Liver (tissue), 9 donors: ENCODE data around the gene ACTL8. TPM values are rescaled to one million over a fixed set of nuclear protein-coding genes. Genes with fewer than 3 reads are reported as not detected.

Source experiments
- DNase-seq: peaks from one replicate; pipeline ENCODE4 v3.0.0-alpha.2; 2017; ENCODE audit warnings: low spot score
- H3K27ac ChIP-seq, 2 donors: one replicate each; pipeline ENCODE4 v1.7.0; 2013; ENCODE audit warnings: inconsistent platforms in 2 of 2, low read length in 2 of 2, control low read depth in 1 of 2, low read depth in 1 of 2, mild to moderate bottlenecking in 1 of 2
- H3K27me3 ChIP-seq, 4 donors: one replicate each; pipeline versions ENCODE4 v1.6.1 to v1.7.0; 2013; ENCODE audit warnings: low read length in 3 of 4, inconsistent platforms in 1 of 4, mild to moderate bottlenecking in 1 of 4, moderate library complexity in 1 of 4; ENCODE audit not compliant: control insufficient read depth in 4 of 4, insufficient read depth in 4 of 4
- H3K36me3 ChIP-seq, 4 donors: one replicate each; pipeline versions ENCODE4 v1.6.1 to v1.7.0; 2013; ENCODE audit warnings: low read length in 3 of 4, mild to moderate bottlenecking in 3 of 4, low read depth in 1 of 4, moderate library complexity in 1 of 4; ENCODE audit not compliant: control insufficient read depth in 4 of 4, insufficient read depth in 3 of 4
- H3K4me1 ChIP-seq, 4 donors: one replicate each; pipeline versions ENCODE4 v1.6.1 to v1.7.0; 2013; ENCODE audit warnings: low read length in 3 of 4, mild to moderate bottlenecking in 3 of 4, moderate library complexity in 1 of 4; ENCODE audit not compliant: control insufficient read depth in 4 of 4, insufficient read depth in 4 of 4
- H3K4me3 ChIP-seq, 3 donors: one replicate each; pipeline versions ENCODE4 v1.6.1 to v1.7.0; 2013; ENCODE audit warnings: low read length in 3 of 3, control low read depth in 1 of 3, low read depth in 1 of 3, mild to moderate bottlenecking in 1 of 3
- H3K9ac ChIP-seq, 2 donors: one replicate each; pipeline ENCODE4 v1.7.0; 2013; ENCODE audit warnings: low read length in 2 of 2, mild to moderate bottlenecking in 2 of 2, moderate library complexity in 2 of 2, control low read depth in 1 of 2, low read depth in 1 of 2
- H3K9me3 ChIP-seq, 4 donors: one replicate each; pipeline versions ENCODE4 v1.6.1 to v1.7.0; 2013; ENCODE audit warnings: low read length in 3 of 4; ENCODE audit not compliant: control insufficient read depth in 4 of 4
- EGR1 ChIP-seq, 2 donors: IDR thresholded peaks; 2 replicates each; pipeline ENCODE4 v1.6.1; 2016 to 2018; ENCODE audit warnings: antibody characterized with exemption in 2 of 2, low read depth in 2 of 2
- FOXA1 ChIP-seq: IDR thresholded peaks from 2 replicates; pipeline ENCODE4 v1.6.1; 2016; ENCODE audit warnings: antibody characterized with exemption
- FOXA2 ChIP-seq: IDR thresholded peaks from 2 replicates; pipeline ENCODE4 v1.6.1; 2016; ENCODE audit warnings: antibody characterized with exemption
- GABPA ChIP-seq, 2 donors: IDR thresholded peaks in 1 of 2; conservative IDR thresholded peaks in 1 of 2; 2 replicates each; pipeline ENCODE4 v1.6.1; 2016; ENCODE audit warnings: antibody characterized with exemption in 2 of 2, mild to moderate bottlenecking in 1 of 2, moderate library complexity in 1 of 2
- HNF4A ChIP-seq, 2 donors: conservative IDR thresholded peaks; 2 replicates each; pipeline ENCODE4 v1.6.1; 2016; ENCODE audit warnings: antibody characterized with exemption in 2 of 2, mild to moderate bottlenecking in 2 of 2
- HNF4G ChIP-seq: IDR thresholded peaks from 2 replicates; pipeline ENCODE4 v1.6.1; 2016; ENCODE audit warnings: antibody characterized with exemption
- JUND ChIP-seq, 2 donors: IDR thresholded peaks; 2 replicates each; pipeline ENCODE4 v1.6.1; 2016; ENCODE audit warnings: antibody characterized with exemption in 2 of 2
- NR2F2 ChIP-seq: IDR thresholded peaks from 2 replicates; pipeline ENCODE4 v1.6.1; 2016; ENCODE audit warnings: antibody characterized with exemption
- RAD21 ChIP-seq, 2 donors: IDR thresholded peaks; 2 replicates each; pipeline ENCODE4 v1.6.1; 2016; ENCODE audit warnings: antibody characterized with exemption in 2 of 2, mild to moderate bottlenecking in 2 of 2
- REST ChIP-seq: IDR thresholded peaks from 2 replicates; pipeline ENCODE4 v1.6.1; 2016; ENCODE audit warnings: antibody characterized with exemption, mild to moderate bottlenecking
- RXRA ChIP-seq, 2 donors: IDR thresholded peaks; 2 replicates each; pipeline ENCODE4 v1.6.1; 2017 to 2018; ENCODE audit warnings: antibody characterized with exemption in 2 of 2, mild to moderate bottlenecking in 1 of 2
- SP1 ChIP-seq: IDR thresholded peaks from 2 replicates; pipeline ENCODE4 v1.6.1; 2018; ENCODE audit warnings: antibody characterized with exemption, mild to moderate bottlenecking
- TAF1 ChIP-seq: conservative IDR thresholded peaks from 2 replicates; pipeline ENCODE4 v1.6.1; 2016; ENCODE audit warnings: antibody characterized with exemption, mild to moderate bottlenecking
- YY1 ChIP-seq: IDR thresholded peaks from 2 replicates; pipeline ENCODE4 v1.6.1; 2016; ENCODE audit warnings: antibody characterized with exemption, mild to moderate bottlenecking
- ZBTB33 ChIP-seq: IDR thresholded peaks from 2 replicates; pipeline ENCODE4 v1.6.1; 2016; ENCODE audit warnings: antibody characterized with exemption
- WGBS: extraction: QIAGEN DNeasy Blood & Tissue Kit; methylation state at CpG from one replicate; pipeline ENCODE4 v1.1.7; 2013; 5-methylcytosine and 5-hydroxymethylcytosine counted together
- polyA plus RNA-seq, 2 donors: library from polyadenylated mRNA; stranded (reverse) in 1 of 2; unstranded in 1 of 2; fragments of 200-250 nt in 1 of 2; fragments of >200 nt in 1 of 2; fragmentation: Nextera tagmentation in 1 of 2; extraction: Ambion mirVana in 1 of 2; gene quantifications; one replicate each; pipeline versions ENCODE4 v1.2.1 to v1.2.3, GENCODE V29; 2013 to 2015
- total RNA-seq, 2 donors: library from RNA; depleted of rRNA; stranded (reverse); fragments of >200 nt; gene quantifications; one replicate each; pipeline ENCODE4 v1.2.3, GENCODE V29; 2014
- TF ChIP-seq, protein P1 (sequence below): IDR thresholded peaks from 2 replicates; pipeline ENCODE4 v1.6.1; 2016; ENCODE audit warnings: antibody characterized with exemption
- TF ChIP-seq, protein P2 (sequence below): IDR thresholded peaks from 2 replicates; pipeline ENCODE4 v1.6.1; 2016; ENCODE audit warnings: antibody characterized with exemption
- donor health status: healthy.
- donor health status: healthy.
- donor health status: healthy.
- donor health status: healthy.
- donor health status: healthy.

Gene ACTL8
- total and polyA plus RNA-seq, 4 donors = not detected

DNA sequence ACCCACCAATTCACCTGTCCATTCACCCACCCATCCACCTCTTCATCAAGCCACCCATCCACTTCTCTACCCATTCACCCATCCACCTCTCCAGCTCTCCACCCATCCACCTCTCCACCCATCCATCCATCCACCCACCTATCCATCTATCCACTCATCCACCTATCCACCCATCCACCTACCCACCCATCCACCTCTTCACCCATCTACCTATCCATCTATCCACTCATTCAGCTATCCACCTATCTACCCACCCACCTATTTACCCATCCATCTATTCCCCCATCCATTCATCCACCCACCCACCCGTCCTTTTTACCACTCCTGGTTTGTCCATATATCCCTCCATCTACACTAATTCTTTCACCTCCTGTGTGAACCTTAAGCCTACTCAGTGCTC is 105.7 kb downstream of the ACTL8 start:
- TF ChIP-seq FOXA2 = no peak
- TF ChIP-seq HNF4A (conservative IDR thresholded peaks at IDR 0.05) = no peak
- TF ChIP-seq JUND (IDR thresholded peaks at IDR 0.05) = no peak
- TF ChIP-seq HNF4G = no peak
- TF ChIP-seq FOXA1 = no peak
- TF ChIP-seq YY1 = no peak
- TF ChIP-seq, protein P1, sequence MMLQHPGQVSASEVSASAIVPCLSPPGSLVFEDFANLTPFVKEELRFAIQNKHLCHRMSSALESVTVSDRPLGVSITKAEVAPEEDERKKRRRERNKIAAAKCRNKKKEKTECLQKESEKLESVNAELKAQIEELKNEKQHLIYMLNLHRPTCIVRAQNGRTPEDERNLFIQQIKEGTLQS = no peak
- no peak for TF ChIP-seq TAF1
- TF ChIP-seq RAD21 (IDR thresholded peaks at IDR 0.05) = no peak
- no peak for TF ChIP-seq REST
- TF ChIP-seq RXRA (IDR thresholded peaks at IDR 0.05) = no peak
- H3K27me3 ChIP-seq = peaks cover 0 to 4% (median under 1%) of the 10 kb centered on the region in 4 donors
- no peaks in the 10 kb centered on the region for H3K36me3 ChIP-seq
- H3K4me1 ChIP-seq = no peaks in the 10 kb centered on the region
- WGBS = 80% methylated on average over 1 of the region's 1 CpG
- no peak overlapping the region for H3K27ac ChIP-seq
- no peaks in the 10 kb centered on the region for H3K9me3 ChIP-seq
- H3K9ac ChIP-seq = no peak overlapping the region
- no peak overlapping the region for H3K4me3 ChIP-seq
- DNase-seq = no peak

- Histone ChIP-seq H3K27ac (no peak overlapping the region), H3K9ac (no peak overlapping the region), H3K9me3 (no peaks in the 10 kb centered on the region), H3K36me3 (no peaks in the 10 kb centered on the region), H3K27me3 (peaks cover 0 to 4% (median under 1%) of the 10 kb centered on the region in 4 donors), H3K4me1 (no peaks in the 10 kb centered on the region), H3K4me3 (no peak overlapping the region)
- WGBS = 54% methylated on average over 3 of the region's 3 CpGs
- TF ChIP-seq HNF4A (conservative IDR thresholded peaks at IDR 0.05) (no peak), RXRA (IDR thresholded peaks at IDR 0.05) (no peak), ZBTB33 (no peak), YY1 (no peak), EGR1 (IDR thresholded peaks at IDR 0.05; ENCODE audit: low read depth in 2 of 2) (no peak), JUND (IDR thresholded peaks at IDR 0.05) (no peak), SP1 (no peak), NR2F2 (no peak), REST (no peak), GABPA (IDR thresholded peaks at IDR 0.05 in 1 of 2, conservative IDR thresholded peaks at IDR 0.05 in 1 of 2) (no peak), FOXA1 (no peak), TAF1 (no peak), HNF4G (no peak), FOXA2 (no peak)
- TF ChIP-seq, protein P1 = no peak
- TF ChIP-seq, protein P2, sequence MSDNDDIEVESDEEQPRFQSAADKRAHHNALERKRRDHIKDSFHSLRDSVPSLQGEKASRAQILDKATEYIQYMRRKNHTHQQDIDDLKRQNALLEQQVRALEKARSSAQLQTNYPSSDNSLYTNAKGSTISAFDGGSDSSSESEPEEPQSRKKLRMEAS = no peak
- no peak for DNase-seq
These were observed 106.6 kb downstream of the ACTL8 start for GRCh38 chr1:17861685-17862084.
